Adipose tissue (tissue), 3 donors: ENCODE results near the gene TRIM64. TPM values are rescaled to one million over a fixed set of nuclear protein-coding genes. Genes with fewer than 3 reads are reported as not detected.
"Not testable (repeated sequence)": the region's sequence is repeated elsewhere in the genome, so short reads cannot be mapped to it uniquely, and the experiment has no call there.

ENCODE experiments used
- H3K27ac ChIP-seq: one replicate; pipeline ENCODE4 v1.5.1; 2013; ENCODE audit warnings: low read depth, low read length
- WGBS, 3 donors: extraction: QIAGEN DNeasy Blood & Tissue Kit; methylation state at CpG; one replicate each; pipeline ENCODE4 v1.1.7; 2013; 5-methylcytosine and 5-hydroxymethylcytosine counted together
- polyA plus RNA-seq, 3 donors: library from polyadenylated mRNA; stranded (reverse); fragments of 200-250 nt; gene quantifications; one replicate each; pipeline ENCODE4 v1.2.3, GENCODE V29; 2013
- donor health status: healthy with polysubstance abuse.
- donor health status: Bipolar disorder and iron deficiency.
- donor health status: healthy.

The TRIM64 gene
- not detected for polyA plus RNA-seq

GRCh38 chr11:89965737-89966136 lies at the start of gene TRIM64:
TRIM64 (plus strand) TSS chr11:89966037; CDS start chr11:89968504, 2,467 bp downstream.
- no CpG with 5 or more reads among the region's 4 CpGs for WGBS, 3 donors
- H3K27ac ChIP-seq, result not testable (repeated sequence)

DNA sequence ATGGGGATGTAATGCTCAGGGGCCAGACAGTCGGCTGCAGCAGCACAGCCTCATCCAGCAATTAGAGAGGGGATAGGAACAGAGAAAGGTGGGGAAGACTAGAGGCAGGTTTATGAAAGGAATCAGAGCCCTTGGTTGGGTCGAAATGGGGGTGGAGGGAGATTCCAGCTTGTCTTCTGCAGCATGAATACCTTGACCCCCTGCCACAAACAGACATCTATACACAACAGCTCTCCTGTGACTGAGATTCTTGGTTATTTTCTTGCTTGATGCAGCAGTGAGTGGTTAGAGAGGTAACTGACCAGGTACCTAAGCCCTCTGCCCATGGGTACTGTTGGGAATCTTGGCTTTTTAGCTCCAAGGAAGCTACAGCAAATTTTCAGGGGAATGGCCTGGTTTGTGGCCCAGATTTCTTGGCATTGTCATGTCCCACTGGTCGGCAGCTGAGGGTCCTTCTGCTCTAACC lies 43.6 kb upstream of the TRIM64 start, which contains the start of gene TRIM49D1:
TRIM49D1 (minus strand) TSS at position 51 of the 466 bp plus-strand sequence. CDS start 4,535 bp downstream, outside the sequence.
- 37 to 61% (median 58%) methylated on average over 3 of the region's 3 CpGs for WGBS, 3 donors
- no peak within 1 kb of the TSS for H3K27ac ChIP-seq

- WGBS, 3 donors, result 80 to 87% (median 84%) methylated on average over 2 of the region's 6 CpGs
- H3K27ac ChIP-seq, result not testable (repeated sequence)
These were observed 42.1 kb upstream of the TRIM64 start, which contains the start of gene TRIM49D2 for GRCh38 chr11:89923764-89924163. TRIM49D2 (plus strand) TSS chr11:89924064; CDS start chr11:89926762, 2,698 bp downstream.

- WGBS, 3 donors, result 84 to 90% (median 88%) methylated on average over 3 to 4 of the region's 6 CpGs
These were observed 5.0 kb upstream of the TRIM64 start for GRCh38 chr11:89960833-89961232.

More at GRCh38 chr11:89960833-89961232, 5.0 kb upstream of the TRIM64 start:
- H3K27ac ChIP-seq, result not testable (repeated sequence)

Other genes starting within 250 kb of the TRIM64 start
- not detected for gene TRIM49, start 157.5 kb upstream of the TRIM64 start, polyA plus RNA-seq
- not detected for gene TRIM64B, start 87.5 kb upstream of the TRIM64 start, polyA plus RNA-seq
- gene TRIM49D1, start 43.8 kb upstream of the TRIM64 start, polyA plus RNA-seq, result not detected
- not detected for gene TRIM49D2, start 42.0 kb upstream of the TRIM64 start, polyA plus RNA-seq
- gene TRIM49C, start 65.1 kb downstream of the TRIM64 start, polyA plus RNA-seq, result not detected
- not detected for gene UBTFL1, start 119.9 kb downstream of the TRIM64 start, polyA plus RNA-seq
- gene NAALAD2, start 168.6 kb downstream of the TRIM64 start, polyA plus RNA-seq, result 1 to 10 TPM in 2 of 3 donors, under 1 TPM in 1; 0.32 to 5.5 (median 4.0) TPM